ENCODE results near the gene CDC42BPB.

- TF ChIP-seq, protein P1, sequence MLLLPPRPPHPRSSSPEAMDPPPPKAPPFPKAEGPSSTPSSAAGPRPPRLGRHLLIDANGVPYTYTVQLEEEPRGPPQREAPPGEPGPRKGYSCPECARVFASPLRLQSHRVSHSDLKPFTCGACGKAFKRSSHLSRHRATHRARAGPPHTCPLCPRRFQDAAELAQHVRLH (tag by site-specific recombination; IDR thresholded peaks at IDR 0.05) = no peak
- TF ChIP-seq, protein P2, sequence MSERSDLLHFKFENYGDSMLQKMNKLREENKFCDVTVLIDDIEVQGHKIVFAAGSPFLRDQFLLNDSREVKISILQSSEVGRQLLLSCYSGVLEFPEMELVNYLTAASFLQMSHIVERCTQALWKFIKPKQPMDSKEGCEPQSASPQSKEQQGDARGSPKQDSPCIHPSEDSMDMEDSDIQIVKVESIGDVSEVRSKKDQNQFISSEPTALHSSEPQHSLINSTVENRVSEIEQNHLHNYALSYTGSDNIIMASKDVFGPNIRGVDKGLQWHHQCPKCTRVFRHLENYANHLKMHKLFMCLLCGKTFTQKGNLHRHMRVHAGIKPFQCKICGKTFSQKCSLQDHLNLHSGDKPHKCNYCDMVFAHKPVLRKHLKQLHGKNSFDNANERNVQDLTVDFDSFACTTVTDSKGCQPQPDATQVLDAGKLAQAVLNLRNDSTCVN (tag by site-specific recombination; optimal IDR thresholded peaks at IDR 0.05) = no peak
- TF ChIP-seq CTCF (tag by site-specific recombination; IDR thresholded peaks at IDR 0.05) (no peak), PRDM1 (tag by site-specific recombination; IDR thresholded peaks at IDR 0.05) (no peak)
Observed at GRCh38 chr14:102923925-102924486, 133.3 kb downstream of the CDC42BPB start.
